Measurements from ENCODE around the gene LAP3.

The LAP3 gene

GRCh38 chr4:17650406-17650805 is 73.4 kb downstream of the LAP3 start:
- no peak for DNase-seq (ENCODE audit: low spot score)
- Mint-ChIP-seq H3K27ac (no peak overlapping the region), H3K27me3 (ENCODE audit: low read depth) (no peaks in the 10 kb centered on the region), H3K4me1 (ENCODE audit: low read depth) (peaks cover 4% of the 10 kb centered on the region), H3K36me3 (ENCODE audit: low read depth) (no peaks in the 10 kb centered on the region), H3K9me3 (no peaks in the 10 kb centered on the region), H3K4me3 (no peak overlapping the region)

- Mint-ChIP-seq H3K27ac (no peak overlapping the region), H3K4me3 (no peak overlapping the region), H3K27me3 (ENCODE audit: low read depth) (no peaks in the 10 kb centered on the region), H3K9me3 (no peaks in the 10 kb centered on the region), H3K36me3 (ENCODE audit: low read depth) (no peaks in the 10 kb centered on the region), H3K4me1 (ENCODE audit: low read depth) (peaks cover 4% of the 10 kb centered on the region)
- no peak for DNase-seq (ENCODE audit: low spot score)
Measured at GRCh38 chr4:17654701-17655100, 77.7 kb downstream of the LAP3 start.

GRCh38 chr4:17657090-17657489 is 80.1 kb downstream of the LAP3 start:
- Mint-ChIP-seq H3K27ac (no peak overlapping the region), H3K9me3 (no peaks in the 10 kb centered on the region), H3K4me1 (ENCODE audit: low read depth) (no peaks in the 10 kb centered on the region), H3K4me3 (no peak overlapping the region), H3K36me3 (ENCODE audit: low read depth) (no peaks in the 10 kb centered on the region), H3K27me3 (ENCODE audit: low read depth) (no peaks in the 10 kb centered on the region)
- DNase-seq (ENCODE audit: low spot score), result no peak
